Measurements from ENCODE around the gene MOXD1.

GRCh38 chr6:132390017-132390416 lies 11.3 kb downstream of the MOXD1 start:
- no peak for TF ChIP-seq ELF1 (IDR thresholded peaks at IDR 0.05; ENCODE audit: borderline replicate concordance, low read depth)
- TF ChIP-seq EGR1 (IDR thresholded peaks at IDR 0.05; ENCODE audit: low read depth): no peak
- TF ChIP-seq POLR2A (IDR thresholded peaks at IDR 0.05; ENCODE audit: borderline replicate concordance, extremely low read depth, insufficient read depth, insufficient read length): no peak
- TF ChIP-seq ZNF274 (IDR thresholded peaks at IDR 0.05; ENCODE audit: low read depth, low read length): no peak
- TF ChIP-seq ATF3 (IDR thresholded peaks at IDR 0.05): no peak
- no peak for TF ChIP-seq EZH2 (IDR thresholded peaks at IDR 0.05)
- TF ChIP-seq CTCF (IDR thresholded peaks at IDR 0.05 in 2 of 3, conservative IDR thresholded peaks at IDR 0.05 in 1 of 3; ENCODE audit: borderline replicate concordance in 1 of 3, insufficient read depth in 1 of 3, low read depth in 2 of 3, low read length in 2 of 3): no peak
- TF ChIP-seq CEBPB (IDR thresholded peaks at IDR 0.05; ENCODE audit: low read depth): no peak
- no peak for TF ChIP-seq SRF (IDR thresholded peaks at IDR 0.05; ENCODE audit: low read depth)
- TF ChIP-seq JUND (IDR thresholded peaks at IDR 0.05): no peak

Data from HCT116 (cell line).